H54 (cell line): ENCODE results near the gene ACO2.
A peak's percentile ranks its signal among the peaks of the same experiment; 100 is the strongest.
"Not testable (repeated sequence)": the region's sequence is repeated elsewhere in the genome, so short reads cannot be mapped to it uniquely, and the experiment has no call there.

Source experiments
- DNase-seq: peaks from one replicate; pipeline ENCODE4 v3.0.0; 2011; ENCODE audit warnings: low spot score, mixed read lengths; ENCODE audit not compliant: insufficient read length
- FAIRE-seq: peaks from 3 replicates; lab custom pipeline; 2011; peaks lifted over from hg19 to GRCh38; lab: Jason Lieb, UNC
- POLR2A ChIP-seq: IDR thresholded peaks from 2 replicates; pipeline ENCODE4 v1.6.1; 2011; ENCODE audit warnings: low read depth, mild to moderate bottlenecking, low read length

ACO2 gene

DNA sequence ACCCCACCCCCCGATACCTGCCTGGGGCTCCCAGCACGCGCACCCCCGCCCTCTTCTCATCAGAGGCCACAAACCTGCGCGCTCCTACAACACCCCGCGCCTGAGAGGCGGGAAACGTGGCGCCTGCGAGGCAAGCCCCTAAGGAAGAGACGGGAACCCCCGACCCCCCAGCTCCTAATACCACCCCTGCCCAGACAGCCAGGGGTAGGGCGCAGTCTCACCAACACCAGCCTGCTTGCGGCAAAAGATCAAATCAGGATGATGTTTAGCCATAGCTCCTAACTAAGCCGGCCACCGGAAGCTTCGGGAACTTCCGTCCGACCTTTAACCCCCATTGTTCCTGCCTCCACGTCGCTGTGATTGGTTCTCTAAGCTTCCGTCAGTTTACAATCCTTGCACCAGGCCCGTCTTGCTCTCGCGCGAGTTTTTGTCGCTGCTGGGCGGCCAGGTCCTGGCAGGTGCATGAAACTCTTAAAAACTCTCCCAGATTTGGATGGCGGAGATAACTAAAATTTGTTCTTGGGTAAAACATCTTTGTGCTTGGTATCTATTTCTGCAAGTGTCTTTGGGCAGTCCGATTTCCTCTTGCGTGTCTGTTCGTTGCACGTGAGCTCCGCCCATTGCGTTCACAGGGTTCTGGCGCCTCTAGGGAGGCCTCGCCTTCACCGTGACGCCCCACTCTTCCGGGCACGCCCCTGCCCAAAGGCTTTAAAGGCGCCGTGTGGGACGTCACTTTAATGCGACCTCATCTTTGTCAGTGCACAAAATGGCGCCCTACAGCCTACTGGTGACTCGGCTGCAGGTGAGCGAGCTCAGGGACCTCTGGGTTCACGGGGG lies at the start of gene ACO2, which contains the start of gene PHF5A:
ACO2 (plus strand) TSS at position 737 of the 837 bp plus-strand sequence; CDS start at position 767, 30 bp downstream.
PHF5A (minus strand) TSS at position 312 of the 837 bp plus-strand sequence; CDS start at position 273, 39 bp downstream.
- DNase-seq (peak; percentile 76), FAIRE-seq (peak; percentile 66)
- peak; percentile 56 for TF ChIP-seq POLR2A

DNA sequence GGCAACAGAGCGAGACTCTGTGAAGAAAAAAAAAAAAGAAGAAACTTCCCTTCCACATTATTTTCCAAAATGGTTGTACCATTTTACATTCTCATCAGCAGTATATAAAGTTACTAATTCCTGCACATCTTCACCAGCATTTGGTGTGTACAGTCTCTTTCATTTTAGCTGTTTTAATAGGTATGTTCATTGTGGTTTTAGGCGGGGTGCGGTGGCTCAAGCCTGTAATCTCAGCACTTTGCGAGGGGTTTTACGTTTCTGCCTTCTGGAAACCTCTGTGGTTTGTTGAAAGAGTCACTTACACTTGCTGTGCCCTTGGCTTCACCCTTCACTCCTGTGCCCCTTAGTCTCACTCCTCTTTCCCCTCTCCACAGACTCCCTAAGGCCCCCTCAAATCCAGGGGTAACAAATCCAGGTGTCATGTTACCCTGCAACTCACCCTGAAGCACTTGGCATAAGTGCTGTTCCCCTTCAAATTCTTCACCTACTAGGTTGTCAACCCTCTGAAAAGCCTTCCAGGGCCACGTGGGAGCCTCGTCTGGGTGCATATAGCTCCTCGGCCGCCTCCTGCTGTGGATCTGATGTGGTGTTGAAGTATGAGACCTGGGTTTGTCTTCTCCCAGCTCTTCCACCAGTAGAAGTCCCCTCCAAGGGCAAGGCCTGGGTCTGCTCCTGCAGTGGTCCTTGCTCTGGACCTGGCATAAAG lies 43.1 kb upstream of the ACO2 start:
- FAIRE-seq: no peak
- TF ChIP-seq POLR2A: no peak
- DNase-seq: no peak

DNA sequence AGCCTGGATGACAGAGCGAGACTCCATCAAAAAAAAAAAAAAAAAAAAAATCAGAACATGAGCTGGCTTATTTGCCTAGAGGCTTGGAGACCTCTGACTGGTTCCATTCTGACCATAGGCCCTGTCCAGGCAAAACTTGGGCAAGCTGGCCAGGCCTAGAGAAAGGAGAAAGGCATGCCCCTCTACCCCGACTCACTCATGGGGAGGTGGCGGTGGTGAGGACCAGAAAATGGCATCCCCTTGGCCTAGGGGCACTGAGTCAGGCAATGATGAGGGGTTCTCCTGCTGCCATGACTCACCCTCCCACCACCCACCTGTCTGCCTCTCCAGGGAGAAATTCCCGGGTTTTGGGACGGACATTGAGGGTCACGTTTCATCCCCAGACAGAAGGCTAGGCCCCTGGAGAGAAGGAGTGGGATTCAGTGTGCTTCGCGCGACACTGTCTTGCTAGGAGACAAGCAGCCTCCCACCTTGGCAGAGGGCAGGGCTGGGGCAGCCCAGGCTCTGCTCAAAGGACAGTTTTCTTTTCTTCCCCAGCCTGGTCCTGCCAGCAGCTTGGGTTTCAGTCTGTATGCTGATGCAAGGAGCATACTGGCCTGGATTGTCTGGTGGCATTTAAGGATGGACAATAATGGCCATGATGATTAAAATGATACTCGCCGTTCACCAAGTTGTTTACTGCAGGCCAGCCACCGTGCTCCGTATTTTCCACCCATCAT lies 39.5 kb upstream of the ACO2 start:
- no peak for FAIRE-seq
- no peak for DNase-seq
- TF ChIP-seq POLR2A: no peak

DNA sequence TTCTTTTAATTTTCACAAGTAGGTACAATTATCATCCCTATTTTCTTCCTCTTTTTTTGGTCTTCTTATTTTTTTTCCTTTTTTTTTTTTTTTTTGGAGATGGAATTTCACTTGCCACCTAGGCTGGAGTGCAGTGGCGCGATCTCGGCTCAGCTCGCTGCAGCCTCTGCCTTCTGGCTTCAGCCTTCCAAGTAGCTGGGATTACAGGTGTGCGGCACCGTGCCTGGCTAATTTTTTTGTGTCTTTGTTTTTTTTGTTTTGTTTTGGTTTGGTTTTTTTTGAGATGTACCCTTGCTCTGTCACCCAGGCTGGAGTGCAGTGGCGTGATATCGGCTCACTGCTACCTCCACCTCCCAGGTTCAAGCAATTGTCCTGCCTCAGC lies 39.0 kb upstream of the ACO2 start:
- FAIRE-seq (no peak), DNase-seq (no peak)
- no peak for TF ChIP-seq POLR2A

DNA sequence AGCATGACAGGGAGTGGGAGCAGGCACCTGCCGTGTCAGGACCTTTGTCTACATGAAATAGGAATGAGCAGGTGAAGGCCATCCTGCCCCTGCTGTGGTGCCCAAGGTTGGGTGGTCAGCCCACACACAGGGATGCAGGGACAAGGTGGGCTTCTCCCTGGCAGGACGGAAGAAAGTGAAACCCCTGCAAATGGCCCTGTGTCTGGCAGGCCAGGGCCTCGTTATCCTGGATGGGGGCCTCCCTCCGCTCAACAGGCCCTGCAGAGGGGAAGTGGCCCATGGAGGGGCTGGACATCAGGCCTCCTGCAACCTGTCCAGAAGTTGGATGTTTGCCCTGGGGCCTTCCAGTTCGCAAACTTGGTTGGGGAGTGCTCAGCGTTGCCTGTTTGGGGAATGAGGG lies 37.3 kb upstream of the ACO2 start:
- TF ChIP-seq POLR2A: no peak
- DNase-seq: no peak
- FAIRE-seq: no peak

DNA sequence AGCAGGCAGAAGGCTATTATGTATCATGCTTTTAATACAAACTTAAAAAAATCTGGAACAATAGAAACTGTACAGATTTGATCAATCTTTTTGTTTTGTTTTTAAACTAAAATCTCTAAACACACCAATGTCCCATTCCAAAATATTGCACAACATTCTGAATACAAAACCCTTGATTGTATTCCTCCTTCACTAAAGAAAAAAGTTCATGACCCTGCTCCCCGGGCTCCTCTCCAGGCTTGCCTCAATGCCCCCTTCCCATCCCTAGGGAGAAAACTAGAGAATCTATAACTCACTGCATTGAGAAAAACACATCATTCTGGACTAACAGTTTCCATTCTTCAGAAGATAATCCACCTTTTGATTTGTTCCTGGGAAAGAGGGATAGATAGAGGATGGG lies 35.4 kb upstream of the ACO2 start:
- not testable (repeated sequence) for DNase-seq, FAIRE-seq

DNA sequence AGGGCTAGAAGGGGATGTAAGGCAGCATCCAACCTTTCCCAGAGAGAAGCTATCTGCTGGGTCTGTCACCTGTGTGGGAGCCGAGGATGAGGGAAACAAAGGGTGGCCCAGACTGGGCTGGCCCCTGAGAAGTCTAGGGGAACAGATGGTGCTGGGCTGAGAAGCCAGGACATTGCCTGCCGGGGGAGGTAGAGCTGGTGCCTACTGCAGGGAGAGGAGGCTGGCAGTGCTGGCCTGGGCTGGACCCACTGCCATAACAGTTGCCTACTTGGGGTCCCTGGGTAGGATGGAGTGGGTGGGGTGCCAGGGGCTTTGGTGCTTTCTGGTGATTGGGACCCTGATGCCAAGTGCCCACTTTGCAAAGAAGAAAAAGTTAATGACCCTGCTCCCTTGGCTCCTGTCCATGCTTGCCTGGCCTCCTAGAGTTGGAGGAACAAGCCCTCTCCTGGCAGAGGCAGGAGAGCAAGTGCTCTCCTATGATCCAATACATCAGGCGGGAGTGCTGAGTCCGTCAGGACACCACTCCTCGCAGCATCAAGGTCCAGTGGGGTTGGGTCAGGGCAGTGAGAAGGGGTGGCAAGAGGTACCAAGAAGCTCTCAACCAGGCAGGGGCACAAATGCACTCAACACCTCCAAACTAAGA lies 34.4 kb upstream of the ACO2 start:
- not testable (repeated sequence) for DNase-seq, FAIRE-seq

DNA sequence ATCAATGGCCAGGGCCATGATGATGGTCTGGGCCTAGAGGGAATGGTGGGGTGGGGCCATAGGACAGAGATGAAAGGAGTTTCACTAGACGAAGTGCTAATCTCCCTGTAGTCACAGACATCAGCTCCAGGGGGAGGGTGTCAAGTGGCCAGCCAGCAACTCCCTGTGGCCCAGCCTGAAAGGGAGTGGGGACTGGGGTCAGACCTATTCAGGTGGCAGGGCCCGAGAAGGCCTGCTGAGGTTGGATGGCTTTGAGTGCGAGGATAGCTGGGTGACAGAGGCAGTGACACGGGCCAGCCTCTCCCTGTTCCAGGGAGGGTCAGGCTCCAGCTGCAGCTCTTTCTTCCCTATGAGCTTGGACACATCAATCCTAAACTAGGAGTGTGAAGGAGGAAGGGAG lies 33.4 kb upstream of the ACO2 start:
- DNase-seq (no peak), FAIRE-seq (no peak)
- TF ChIP-seq POLR2A: no peak

DNA sequence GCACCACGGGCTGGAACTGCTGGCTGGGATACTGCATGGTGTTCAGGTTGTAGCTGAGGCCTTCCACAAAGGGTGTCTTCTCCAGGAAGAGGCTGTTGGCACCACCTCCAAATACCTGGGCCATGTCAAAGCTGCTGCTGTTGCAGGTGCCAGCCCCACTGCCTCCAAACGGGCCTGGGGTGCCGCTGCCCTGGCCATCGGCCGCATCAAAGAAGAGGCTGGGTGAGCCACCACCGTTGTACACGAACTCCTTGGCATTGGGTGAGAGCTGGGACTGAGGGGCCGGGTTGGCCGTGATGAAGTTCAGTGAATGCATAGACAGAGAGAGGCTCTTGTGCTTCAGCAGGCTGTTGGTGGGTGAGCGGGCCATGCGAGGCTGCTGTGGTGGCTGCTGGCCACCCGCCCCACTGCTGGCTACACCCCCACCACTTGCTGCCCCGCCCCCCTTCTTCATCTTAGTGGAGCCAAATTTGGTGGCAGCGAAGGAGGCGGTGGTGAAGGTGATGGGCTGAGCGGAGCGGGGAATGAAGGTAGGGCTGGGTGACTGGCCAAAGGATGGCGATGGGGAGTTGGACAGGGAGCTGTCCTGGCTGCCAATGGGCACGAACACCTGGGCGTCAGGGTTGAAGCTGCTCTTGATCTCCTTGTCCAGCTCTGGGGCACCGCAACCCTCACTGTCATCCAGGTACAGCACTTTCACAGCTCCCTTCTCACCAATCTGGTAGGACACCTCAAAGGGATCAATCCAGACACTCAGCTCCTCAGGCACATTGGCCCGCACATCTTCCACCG lies 32.4 kb upstream of the ACO2 start:
- FAIRE-seq: no peak

DNA sequence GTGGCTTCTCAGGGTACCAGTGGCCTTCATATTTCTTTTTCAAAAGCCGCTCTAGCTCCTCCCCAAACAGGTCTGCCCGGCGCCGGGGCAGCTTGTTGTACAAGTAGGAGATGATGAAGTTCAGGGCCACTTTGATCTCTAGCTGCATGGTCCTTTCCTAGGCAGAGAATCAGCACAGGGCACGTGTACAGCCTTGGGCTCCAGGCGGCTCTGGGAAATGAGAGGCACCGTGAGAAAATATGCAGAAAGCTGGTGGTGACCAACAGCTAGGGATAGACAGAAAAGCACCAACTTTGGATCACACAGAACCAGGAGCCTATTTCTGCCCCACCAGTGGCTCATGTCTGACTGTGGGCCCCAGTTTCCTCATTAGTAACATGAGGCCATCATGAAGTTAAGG lies 31.7 kb upstream of the ACO2 start:
- DNase-seq: no peak
- FAIRE-seq: no peak
- TF ChIP-seq POLR2A: no peak

More for the DNA sequence above, 32.4 kb upstream of the ACO2 start:
- no peak for TF ChIP-seq POLR2A
- no peak for DNase-seq

DNA sequence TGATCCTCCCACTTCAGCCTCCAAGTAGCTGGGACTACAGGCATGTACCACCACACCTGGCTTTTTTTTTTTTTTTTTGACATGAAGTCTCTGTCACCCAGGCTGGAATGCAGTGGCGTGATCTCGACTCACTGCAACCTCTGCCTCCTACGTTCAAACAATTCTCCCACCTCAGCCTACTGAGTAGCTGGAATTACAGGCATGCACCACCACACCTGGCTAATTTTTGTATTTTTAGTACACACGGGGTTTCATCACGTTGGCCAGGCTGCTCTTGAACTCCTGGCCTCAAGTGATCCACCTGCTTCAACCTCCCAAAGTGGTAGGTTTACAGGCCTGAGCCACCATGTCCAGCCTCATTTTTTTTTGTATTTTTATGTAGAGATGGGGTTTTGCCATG lies 28.4 kb upstream of the ACO2 start:
- not testable (repeated sequence) for FAIRE-seq, DNase-seq

DNA sequence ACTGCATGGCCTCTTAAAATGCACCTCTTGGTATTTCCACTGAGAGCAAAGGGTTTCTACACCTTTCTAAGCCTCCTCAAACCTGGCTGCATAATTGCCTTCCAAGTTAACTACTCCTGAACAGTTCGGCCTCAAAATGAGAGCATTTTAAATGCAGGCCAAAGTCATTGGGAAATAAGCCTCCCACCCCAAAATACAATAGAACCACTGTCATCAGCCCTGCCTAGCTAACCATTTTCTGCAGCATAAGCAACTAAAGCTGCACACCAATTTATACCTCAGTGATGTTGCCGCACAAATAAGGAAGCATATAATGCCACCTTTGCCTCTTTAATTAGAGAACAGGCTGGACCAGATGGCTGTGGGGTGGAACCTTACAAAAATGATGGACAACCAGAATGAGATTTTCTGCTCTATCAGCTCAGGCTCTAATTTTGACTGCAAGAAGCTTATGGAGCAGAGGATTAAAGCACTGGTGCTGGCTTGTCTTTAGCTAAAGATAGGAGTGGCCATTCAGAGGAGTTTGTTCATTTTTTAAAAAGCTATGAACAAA lies 26.6 kb upstream of the ACO2 start:
- no peak for TF ChIP-seq POLR2A
- no peak for FAIRE-seq
- DNase-seq: no peak
